HL-60/S4 treated with phorbol 12-myristate 13-acetate at 8.2 ng/mL for 4 days and 3 days (cell line): ENCODE measurements around the gene TUBGCP5.
"Not testable (repeated sequence)": the region's sequence is repeated elsewhere in the genome, so short reads cannot be mapped to it uniquely, and the experiment has no call there.

Experiments
- in situ Hi-C: fragments of 300-500 bp; cut with MboI; formaldehyde crosslinking; loops from 2 replicates; pipeline ENCODE4 v1.15.0; 2022; ENCODE audit warnings: low sequenced_read_pairs

The TUBGCP5 gene

DNA sequence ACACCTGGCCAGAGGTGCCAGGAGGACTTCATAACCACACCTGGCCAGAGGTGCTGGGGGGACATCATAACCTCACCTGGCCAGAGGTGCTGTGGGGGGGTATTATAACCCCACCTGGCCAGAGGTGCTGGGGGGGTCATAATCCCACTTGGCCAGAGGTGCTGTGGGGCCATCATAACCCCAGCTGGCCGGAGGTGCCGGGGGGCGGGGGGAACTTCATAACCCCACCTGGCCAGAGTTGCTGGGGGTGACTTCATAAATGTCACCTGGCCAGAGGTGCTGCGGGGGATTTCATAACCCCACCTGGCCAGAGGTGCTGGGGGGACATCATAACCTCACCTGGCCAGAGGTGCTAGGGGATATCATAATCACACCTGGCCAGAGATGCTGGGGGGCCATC, 4.2 kb upstream of the TUBGCP5 start:
- in situ Hi-C loops, result not testable (repeated sequence)

DNA sequence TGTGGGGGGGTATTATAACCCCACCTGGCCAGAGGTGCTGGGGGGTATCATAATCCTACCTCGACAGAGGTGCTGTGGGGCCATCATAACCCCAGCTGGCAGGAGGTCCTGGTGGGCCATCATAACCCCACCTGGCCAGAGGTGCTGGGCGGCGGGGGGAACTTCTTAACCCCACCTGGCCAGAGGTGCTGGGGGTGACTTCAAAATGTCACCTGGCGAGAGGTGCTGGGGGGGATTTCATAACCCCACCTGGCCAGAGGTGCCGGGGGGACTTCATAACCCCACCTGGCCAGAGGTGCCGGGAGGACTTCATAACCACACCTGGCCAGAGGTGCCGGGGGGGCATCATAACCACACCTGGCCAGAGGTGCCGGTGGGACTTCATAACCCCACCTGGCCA, 2.4 kb upstream of the TUBGCP5 start:
- in situ Hi-C loops, result not testable (repeated sequence)

DNA sequence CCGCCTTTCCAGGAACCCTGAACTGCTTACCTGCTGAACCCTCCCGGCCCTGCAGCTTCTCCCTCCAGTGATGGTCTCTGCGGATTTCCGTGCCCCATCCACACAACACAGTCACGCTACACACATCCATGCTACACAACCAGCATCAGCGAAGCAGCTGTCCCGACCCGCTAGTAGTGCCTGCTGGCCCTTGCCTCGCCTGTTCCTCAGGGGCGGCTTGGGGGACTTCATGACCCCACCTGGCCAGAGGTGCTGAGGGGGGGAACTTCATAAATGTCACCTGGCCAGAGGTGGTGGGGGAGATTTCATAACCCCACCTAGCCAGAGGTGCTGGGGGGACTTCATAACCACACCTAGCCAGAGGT, 530 bp upstream of the TUBGCP5 start:
- in situ Hi-C loops, result no loop called here

DNA sequence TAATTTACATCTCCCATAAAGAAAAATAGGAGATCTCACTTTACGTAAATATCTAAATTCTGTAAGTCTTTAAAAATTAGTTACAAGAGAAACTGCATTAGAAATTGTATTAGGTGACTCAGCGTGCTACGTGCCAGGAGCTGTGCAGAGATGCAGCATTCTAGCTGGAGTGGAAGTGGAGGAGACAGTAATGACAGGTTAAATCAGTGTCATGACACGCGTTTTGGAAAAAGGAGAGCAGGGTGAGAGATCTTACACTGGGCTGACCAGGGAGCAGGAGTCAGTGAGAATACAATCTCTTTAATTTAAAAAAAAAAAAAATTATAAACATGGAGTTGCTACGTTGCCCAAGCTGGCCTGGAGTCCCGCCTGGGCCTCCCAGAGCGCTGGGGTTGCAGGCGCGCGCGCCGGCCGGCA, 635 bp downstream of the TUBGCP5 start:
- in situ Hi-C loops, result no loop called here

DNA sequence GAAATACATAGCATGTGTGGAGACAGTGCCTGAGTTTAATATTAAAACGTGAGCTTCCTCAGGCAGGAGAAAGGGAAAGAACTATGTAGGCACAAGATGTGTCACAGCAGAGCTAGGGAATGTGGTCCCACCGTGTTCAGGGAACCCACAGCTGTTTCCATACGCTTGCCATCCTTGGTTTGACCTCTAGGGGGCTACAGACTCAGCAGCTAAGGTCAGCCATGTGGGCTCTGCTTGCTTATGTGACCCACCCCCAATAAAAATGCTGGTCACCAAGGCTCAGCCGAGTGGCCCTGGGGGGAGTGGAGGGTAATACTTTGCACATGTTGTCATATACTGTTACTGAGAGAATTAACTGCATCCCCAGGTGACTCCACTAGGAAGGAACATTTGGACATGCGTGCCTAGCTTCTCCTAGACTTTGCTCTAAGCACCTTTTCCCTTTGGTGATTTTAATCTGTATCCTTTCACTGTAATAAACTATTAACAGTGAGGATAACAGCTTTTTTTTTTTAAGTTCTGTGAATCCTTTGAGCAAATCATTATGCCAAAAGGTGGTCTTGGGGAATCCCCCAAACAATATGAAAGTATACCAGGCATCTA, 3.3 kb downstream of the TUBGCP5 start:
- in situ Hi-C loops, result no loop called here

DNA sequence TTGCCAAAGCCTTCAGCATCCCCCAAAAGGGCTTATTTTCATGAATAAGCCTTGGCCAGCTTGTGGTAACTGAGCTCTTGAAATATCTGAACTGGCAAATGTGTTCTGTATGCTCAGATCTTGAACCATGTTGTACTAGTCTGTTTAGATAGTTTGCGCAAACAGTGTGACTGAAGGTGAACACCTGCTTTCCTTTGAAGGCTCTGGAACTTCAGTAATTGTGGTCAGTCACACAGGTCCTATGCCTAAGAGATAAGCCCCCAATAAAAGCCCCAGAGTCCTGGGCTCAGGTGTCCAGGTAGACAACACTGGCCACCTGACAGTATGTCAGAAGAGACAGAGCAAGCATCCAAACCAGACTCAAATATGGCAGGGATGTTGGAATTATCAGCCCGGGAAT, 5.4 kb downstream of the TUBGCP5 start:
- in situ Hi-C loops, result no loop called here

DNA sequence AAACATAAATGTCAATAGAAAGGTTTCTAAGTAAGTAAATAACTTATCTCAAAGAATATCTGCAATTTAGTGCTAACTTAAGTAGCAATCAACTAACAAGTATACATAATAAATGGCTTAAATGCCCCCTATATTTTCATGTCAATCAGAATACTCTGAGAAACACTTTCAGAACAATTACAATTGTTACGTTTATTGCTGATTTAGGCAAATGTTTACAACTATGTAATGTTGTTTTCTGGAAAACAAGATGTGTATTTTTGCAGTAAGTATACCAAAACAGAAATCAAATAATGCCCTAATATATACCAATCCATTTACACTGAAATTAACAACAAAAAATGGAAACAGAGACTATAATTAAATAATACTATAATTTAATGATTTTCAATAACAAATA, 13.2 kb downstream of the TUBGCP5 start:
- in situ Hi-C loops, result no loop called here

DNA sequence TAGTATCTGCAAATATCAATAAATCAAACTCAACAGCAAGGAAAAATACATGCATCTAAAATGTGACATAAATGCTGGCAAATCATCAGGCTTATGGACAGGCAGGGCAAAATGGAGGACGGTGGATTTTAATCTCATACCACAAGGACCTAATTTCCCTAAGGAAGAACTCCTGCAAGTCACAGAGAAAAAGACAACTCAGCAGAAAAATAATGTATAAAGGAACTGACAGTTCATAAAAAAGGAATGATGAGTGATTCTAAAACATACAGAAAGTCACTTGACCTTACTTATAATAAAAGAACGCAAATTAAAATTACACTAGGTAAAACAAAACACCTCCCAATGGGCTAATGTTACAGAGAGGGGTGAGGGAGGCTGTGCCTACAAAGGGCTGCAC, 17.2 kb downstream of the TUBGCP5 start:
- in situ Hi-C loops, result loop anchor here (25.0 kb wide), 1 partner anchor 110 kb away; no protein-coding TSS in a partner anchor

DNA sequence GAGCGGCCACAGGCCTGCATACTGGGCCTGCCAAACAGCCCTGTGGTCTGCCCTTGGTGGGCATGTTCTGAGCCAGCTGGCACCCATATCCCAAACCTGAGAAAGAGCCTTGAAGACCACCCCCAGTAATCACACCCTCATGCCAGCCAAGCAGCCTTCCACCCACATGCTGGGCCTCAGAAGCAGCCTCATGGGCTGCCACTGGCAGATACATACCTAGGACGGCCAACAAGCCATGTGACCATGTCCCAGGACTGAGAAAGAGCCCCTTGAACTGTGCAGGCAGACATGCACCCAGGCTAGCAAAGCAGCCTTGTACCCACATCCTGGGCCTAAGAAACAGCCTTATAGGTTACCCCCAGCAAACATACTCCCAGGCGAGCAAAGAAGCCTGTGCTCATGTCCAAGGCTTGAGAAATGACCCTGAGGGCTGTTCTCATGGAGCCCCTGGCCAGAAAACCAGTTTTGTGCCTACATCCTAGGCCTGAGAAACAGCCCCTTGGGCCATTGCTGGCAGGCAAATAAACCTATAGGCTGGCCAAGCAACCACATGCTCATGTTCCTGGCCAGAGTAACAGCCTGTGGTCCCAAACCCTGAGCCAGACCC, 24.9 kb downstream of the TUBGCP5 start:
- in situ Hi-C loops, result loop anchor here (25.0 kb wide), 1 partner anchor 102 kb away; no protein-coding TSS in a partner anchor

DNA sequence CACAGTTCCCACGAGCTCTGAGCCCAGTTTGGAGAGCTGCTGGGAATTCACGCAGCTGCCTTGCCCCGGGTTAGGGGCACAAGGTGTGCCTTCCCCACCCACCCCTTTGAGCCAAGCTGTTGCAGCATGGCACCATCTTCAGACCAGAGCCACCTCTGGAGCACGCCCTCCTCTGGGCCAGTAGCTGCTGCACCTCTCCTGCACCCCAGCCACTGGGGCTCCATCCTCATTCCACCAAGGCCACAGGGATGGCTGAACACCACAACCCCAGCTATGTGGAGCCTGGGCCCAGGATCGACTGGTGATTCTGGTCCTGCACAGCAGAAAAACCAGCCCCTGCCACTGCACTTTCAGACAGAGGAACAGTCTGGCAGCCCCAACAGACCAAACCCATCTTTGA, 25.7 kb downstream of the TUBGCP5 start:
- in situ Hi-C loops, result loop anchor here (25.0 kb wide), 1 partner anchor 101 kb away; no protein-coding TSS in a partner anchor

DNA sequence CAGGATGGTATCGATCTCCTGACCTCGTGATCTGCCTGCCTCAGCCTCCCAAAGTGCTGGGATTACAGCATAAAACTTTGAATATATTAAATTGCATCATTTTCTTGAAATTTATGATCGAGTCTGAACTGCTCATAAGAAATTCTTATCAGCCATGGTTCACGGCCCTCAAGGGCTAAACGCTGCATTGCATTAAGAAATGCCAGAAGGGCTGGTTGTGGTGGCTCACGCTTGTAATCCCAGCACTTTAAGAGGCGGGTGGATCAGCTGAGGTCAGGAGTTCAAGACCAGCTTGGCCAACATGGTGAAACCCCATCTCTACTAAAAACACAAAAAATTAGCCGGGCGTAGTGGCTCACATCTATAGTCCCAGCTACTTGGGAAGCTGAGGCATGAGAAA, 26.8 kb downstream of the TUBGCP5 start:
- in situ Hi-C loops, result loop anchor here (25.0 kb wide), 1 partner anchor 100 kb away; no protein-coding TSS in a partner anchor

DNA sequence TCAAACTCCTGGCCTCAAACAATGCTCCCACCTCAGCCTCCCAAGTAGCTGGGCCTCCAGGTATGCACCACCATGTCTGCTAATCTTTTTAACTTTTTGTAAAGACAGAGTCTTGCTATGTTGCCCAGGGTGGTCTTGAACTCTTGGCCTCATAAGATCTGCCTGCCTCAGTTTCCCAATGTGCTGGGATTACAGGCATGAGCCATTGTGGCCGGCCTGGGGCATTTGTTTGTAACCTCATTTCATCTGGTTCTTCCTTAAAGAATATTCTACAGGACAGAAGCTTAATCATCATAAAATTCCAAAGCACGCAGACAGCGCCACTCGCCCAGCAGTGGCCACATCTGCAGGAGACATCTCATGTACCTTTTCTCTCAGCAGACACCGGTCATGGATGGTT, 35.6 kb downstream of the TUBGCP5 start:
- in situ Hi-C loops, result loop anchor here (25.0 kb wide), 1 partner anchor 91 kb away; no protein-coding TSS in a partner anchor

DNA sequence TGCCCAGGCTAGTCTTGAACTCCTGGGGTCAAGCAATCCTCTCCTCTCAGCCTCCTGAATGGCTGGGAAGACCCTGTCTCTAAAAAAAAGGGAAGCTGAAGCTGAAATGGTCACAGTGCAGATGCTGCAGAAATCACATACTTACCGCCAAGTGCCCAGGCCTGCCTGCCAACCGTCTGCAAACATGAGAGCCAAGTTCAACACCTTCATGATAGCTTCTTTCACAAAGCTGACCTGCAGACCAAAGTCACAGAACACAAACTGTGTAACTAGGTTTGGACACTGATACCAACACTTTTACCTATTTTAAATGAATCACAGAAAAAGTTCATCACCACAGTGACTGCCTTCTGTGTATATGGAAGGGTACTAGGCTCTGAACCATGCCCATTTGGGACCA, 36.4 kb downstream of the TUBGCP5 start:
- in situ Hi-C loops, result loop anchor here (25.0 kb wide), 1 partner anchor 91 kb away; no protein-coding TSS in a partner anchor

DNA sequence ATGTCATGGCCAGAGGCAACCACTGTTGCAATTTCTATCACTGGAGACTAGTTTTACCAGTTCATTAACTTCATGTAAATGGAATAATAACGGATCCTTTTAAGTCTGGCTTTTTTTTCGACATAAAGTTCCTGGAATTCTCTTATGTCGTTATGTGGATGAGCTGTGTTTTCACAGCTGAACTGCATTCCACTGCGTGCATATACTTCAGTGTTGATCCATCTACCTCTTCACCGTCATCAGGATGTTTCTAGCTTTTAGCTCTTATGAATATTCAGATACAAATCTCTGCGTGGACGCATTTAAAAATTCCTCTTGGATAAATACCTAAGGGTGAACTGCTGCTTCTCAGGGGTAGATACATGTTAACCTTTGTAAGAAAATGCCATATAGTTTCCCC, 43.6 kb downstream of the TUBGCP5 start:
- in situ Hi-C loops, result no loop called here

DNA sequence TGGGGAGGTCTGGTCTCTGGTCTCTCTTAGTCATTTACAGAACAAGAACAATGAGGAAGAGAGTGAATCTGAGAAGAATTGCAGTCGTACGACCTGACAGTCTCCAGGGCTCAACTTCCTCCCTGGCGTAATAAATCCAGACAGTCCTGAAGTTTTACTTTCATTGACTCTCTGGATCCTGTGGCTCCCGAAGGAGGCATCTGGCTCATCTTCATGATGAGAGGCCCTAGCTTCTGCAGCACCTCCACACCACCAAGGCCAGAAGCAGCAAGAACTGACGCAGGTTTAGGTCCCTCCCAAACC, 47.4 kb downstream of the TUBGCP5 start:
- in situ Hi-C loops, result no loop called here

DNA sequence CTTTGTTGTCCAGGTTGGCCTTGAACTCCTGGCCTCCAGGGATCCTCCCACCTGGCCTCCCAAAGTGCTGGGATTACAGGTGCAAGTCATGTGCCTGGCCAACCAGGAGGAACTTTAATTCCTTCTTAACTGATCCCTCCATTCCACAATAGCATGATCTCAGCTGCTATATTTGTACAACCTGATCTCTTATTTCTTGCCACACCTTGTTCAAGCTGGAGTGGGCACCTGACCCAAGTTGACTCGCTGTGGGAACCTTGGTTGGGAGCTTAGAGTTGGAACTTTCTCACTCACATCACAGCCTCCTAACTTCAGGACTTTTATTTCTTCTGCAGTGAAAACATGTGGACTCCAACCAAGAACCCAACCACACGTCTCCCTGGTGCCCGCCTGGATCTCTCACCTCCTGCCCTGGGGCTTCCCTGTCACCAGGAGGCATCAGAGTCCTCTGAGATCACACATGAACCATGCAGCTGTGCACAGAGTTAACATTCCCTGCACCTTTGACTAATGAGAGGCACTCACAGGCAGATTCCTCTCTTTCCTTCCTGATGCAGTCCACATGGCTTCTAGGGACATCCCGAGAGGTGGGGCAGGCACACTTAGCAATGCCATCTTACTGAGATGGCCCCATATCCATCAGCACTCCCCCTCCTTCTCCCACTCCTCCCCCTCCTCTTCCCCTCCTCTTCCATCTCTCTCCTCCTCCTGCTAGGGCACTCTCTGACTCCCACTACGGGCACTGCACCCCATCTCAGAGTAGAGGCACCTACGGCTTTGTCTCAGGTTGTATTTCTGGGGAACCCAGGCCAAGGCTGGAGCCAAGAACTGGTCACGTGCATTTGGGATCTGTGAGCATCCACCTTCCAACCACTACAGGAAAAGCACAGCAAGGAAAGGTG, 49.5 kb downstream of the TUBGCP5 start:
- in situ Hi-C loops, result no loop called here

DNA sequence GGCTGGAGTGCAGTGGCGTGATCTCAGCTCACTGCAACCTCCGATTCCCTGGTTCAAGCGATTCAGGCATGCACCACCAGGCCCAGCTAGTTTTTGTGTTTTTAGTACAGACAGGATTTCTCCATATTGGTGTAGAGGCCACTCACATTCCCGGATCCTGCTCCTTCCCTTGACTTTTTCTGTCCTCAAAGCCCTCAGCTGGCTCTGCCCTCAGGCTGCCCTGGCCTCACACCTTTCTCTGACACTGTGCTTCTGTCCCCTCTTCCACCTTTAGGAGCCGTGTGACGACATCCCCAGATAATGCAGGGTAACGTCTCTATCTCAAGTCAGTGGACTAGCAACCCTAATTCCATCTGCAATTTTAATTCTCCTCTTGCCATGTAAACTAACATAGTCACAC, 50.6 kb downstream of the TUBGCP5 start:
- in situ Hi-C loops, result no loop called here

DNA sequence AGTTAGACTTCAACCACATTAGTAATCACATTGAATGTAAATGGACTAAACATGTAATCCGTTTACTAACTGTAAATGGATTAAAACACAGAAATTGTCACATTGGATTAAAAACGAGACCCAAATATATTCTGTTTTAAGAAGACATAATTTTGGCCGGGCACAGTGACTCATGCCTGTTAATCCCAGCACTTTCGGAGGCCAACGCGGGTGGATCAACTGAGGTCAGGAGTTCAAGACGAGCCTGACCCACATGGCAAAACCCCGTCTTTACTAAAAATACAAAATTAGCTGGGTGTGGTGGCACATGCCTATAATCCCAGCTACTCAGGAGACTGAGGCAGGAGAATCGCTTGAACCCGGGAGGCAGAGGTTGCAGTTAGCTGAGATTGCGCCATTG, 57.4 kb downstream of the TUBGCP5 start:
- in situ Hi-C loops, result not testable (repeated sequence)

DNA sequence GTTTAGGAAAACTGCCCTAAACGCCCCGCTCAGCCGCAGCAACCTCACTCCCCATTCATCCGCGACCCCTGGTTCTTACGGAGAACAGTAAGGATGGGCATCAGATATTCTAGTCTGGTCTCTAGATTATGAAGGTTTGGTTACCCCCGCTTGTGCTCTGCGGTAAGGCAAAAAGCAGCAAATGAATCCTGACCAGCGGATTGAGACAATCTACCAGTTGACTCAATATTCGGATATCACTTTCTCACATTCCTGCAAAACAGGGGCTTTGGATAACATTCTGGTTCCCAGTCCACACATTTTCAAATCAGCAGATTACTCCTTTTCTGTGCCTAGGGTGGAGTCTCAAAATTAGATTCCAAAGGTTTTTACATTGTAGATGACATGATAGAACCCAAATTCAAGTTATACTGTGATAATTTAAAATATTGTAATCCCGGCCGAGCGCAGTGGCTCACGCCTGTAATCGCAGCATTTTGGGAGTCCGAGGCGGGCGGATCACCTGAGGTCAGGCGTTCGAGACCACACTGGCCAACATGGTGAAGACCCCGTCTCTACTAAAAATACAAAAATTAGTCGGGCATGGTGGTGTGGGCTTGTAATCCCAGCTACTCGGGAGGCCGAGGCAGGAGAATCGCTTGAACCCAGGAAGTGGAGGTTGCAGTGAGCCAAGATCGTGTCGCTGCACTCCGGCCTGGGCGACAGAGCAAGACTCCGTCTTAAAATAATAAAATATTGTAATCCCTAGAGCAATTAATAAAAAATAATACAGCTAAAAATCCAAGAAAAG, 58.1 kb downstream of the TUBGCP5 start:
- in situ Hi-C loops, result no loop called here

DNA sequence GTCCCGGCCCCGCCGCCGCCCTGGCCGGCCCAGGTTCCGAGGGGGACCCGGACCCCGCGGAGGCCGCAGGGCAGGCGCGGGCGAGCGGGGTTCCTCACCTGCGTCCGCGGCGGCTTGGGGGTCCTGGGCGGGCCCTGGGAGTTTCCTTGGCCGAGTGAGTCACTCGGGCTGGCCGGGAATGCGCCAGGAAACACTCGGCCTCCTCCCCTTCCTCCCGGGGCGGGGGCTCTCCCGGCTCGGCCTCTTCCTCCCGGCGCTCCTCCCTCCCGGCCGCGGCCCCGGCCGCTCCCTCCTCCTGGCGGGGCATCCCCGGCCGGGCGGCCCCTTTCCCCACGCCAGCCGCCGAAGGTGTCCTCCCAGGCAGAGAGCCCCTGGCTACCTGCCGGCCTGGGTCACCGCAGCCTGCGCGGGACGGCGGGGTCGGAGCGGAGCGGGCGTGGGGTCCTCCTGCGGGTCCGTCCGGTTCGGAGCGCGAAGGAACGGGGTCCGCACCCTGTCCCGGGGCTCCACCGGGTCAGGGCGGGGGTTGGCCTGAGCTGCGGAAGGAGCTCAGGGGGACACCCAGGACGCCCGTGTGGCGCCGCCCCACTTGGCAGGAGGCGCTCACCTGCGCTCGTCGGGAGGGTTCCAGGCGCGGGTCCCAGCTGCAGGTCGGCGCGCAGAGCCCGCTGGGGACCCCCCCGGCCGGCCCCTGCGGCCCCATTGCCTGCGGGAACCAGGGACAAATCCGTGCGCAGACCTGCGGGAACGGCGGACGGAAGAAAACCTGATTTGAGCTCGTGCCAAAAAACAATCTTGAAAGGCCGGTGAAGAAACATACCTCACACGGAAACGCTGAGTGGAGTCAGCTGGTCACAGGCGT, 58.9 kb downstream of the TUBGCP5 start, which contains the start of gene CYFIP1:
CYFIP1 (minus strand) TSS at position 180 of the 862 bp plus-strand sequence. CDS start 33,083 bp downstream, outside the sequence.
- in situ Hi-C loops, result no loop called here
